Measurements from ENCODE around the gene RRAS. TPM values are rescaled to one million over a fixed set of nuclear protein-coding genes. Genes with fewer than 3 reads are reported as not detected.

Gene RRAS
- polyA plus RNA-seq, 1 donor from 2014 or later: not detected

DNA sequence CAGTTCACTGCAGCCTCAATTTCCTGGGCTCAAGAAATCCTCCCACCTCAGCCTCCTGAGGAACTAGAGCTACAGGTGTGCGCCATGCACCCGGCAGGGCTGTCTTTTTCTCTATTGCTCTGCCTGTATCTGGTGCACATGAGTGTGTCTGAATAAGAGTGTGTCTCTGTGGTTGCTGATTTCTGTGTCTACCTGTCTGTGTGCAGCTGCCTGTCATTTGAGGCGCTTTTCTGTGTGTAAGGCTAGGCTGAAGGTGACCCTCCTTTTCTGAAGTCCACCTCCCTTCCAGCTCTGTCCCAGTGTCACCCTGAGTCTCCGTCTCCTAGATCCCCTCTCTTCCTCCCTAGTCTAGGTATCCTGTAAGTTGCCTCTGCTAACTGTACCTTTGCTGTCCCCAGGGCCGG, 50.4 kb downstream of the RRAS start:
- H3K9me3 ChIP-seq (ENCODE audit: low read length): no peaks in the 10 kb centered on the region
- TF ChIP-seq SMC3 (conservative IDR thresholded peaks at IDR 0.05; ENCODE audit: poor library complexity): no peak
- TF ChIP-seq POLR2AphosphoS5 (IDR thresholded peaks at IDR 0.05): no peak
- no peak for TF ChIP-seq CTCF (IDR thresholded peaks at IDR 0.05; ENCODE audit: poor library complexity, severe bottlenecking)
- no peak for TF ChIP-seq EZH2 (IDR thresholded peaks at IDR 0.05; ENCODE audit: borderline replicate concordance, insufficient read depth, low read length, poor library complexity, severe bottlenecking)

DNA sequence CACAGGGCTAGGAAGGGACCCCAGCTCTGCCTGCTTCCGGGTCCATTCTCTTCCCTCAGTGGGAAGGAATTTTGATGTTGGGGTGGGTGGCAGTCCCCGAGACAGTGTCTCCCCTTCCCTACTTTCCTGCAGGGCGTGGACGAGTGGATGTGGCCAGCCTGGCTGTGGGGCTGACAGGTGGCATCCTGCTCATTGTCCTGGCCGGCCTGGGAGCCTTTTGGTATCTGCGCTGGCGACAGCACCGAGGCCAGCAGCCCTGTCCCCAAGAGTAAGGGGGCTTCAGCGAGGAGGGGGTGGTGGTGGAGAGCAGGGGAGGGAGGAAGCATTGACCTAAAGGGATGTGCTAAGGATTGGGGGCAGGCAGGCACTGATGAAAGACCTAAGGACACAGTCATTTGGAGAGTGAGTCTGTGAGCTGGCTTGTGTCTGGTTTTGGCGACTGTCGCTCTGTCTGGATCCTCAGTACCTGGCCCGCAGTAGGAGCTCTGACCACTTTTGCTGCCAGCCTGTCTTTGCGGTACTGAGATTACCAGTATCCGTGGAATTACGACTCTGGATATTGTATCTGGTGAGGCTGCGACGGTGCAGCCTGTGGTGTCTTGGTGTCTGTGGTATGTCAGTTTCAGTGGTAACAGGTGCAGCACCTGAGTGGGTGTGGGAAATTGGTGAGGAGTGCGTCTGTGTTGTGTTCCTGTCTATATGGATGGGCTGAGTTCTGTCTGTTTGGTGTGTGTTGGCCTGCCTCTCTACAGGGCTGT, 51.4 kb downstream of the RRAS start:
- no peak overlapping the region for H3K4me3 ChIP-seq (ENCODE audit: low read length)
- no peak overlapping the region for H3K27ac ChIP-seq (ENCODE audit: low read length)
- no peaks in the 10 kb centered on the region for H3F3A ChIP-seq (ENCODE audit: insufficient read depth, low read length, poor library complexity, severe bottlenecking)

More for the DNA sequence above, 50.4 kb downstream of the RRAS start:
- no peak overlapping the region for H3K9ac ChIP-seq (ENCODE audit: low read length)
- no peak overlapping the region for H3K4me2 ChIP-seq (ENCODE audit: low read length)
- no peaks in the 10 kb centered on the region for H3K36me3 ChIP-seq (ENCODE audit: insufficient read depth, low read length)
- H3K27ac ChIP-seq (ENCODE audit: low read length): peak overlapping the region; percentile 97
- no peaks in the 10 kb centered on the region for H3F3A ChIP-seq (ENCODE audit: insufficient read depth, low read length, poor library complexity, severe bottlenecking)
- no peak overlapping the region for H3K4me3 ChIP-seq (ENCODE audit: low read length)
- no peak overlapping the region for H2AFZ ChIP-seq (ENCODE audit: low read depth, low read length)
- H4K20me1 ChIP-seq (ENCODE audit: insufficient read depth): no peaks in the 10 kb centered on the region
- H3K27me3 ChIP-seq (ENCODE audit: insufficient read depth, low read depth, low read length): no peaks in the 10 kb centered on the region
- H3K79me2 ChIP-seq (replicated peaks; ENCODE audit: insufficient read depth, low read length): peaks cover 19% of the 10 kb centered on the region
- no peaks in the 10 kb centered on the region for H3K9me2 ChIP-seq (ENCODE audit: insufficient read depth, low read length)

More for the DNA sequence above, 51.4 kb downstream of the RRAS start:
- Histone ChIP-seq H3K9me2 (ENCODE audit: insufficient read depth, low read length) (no peaks in the 10 kb centered on the region), H3K36me3 (ENCODE audit: insufficient read depth, low read length) (no peaks in the 10 kb centered on the region), H4K20me1 (ENCODE audit: insufficient read depth) (no peaks in the 10 kb centered on the region), H3K79me2 (replicated peaks; ENCODE audit: insufficient read depth, low read length) (peaks cover 9% of the 10 kb centered on the region), H3K9me3 (ENCODE audit: low read length) (no peaks in the 10 kb centered on the region), H3K9ac (ENCODE audit: low read length) (no peak overlapping the region), H3K4me2 (ENCODE audit: low read length) (no peak overlapping the region), H2AFZ (ENCODE audit: low read depth, low read length) (no peak overlapping the region), H3K27me3 (ENCODE audit: insufficient read depth, low read depth, low read length) (no peaks in the 10 kb centered on the region)
- TF ChIP-seq RAD21 (conservative IDR thresholded peaks at IDR 0.05) (no peak), SMC3 (conservative IDR thresholded peaks at IDR 0.05; ENCODE audit: poor library complexity) (no peak), EP300 (conservative IDR thresholded peaks at IDR 0.05; ENCODE audit: poor library complexity, severe bottlenecking) (no peak), POLR2AphosphoS5 (IDR thresholded peaks at IDR 0.05) (no peak), CTCF (IDR thresholded peaks at IDR 0.05; ENCODE audit: poor library complexity, severe bottlenecking) (no peak), MXI1 (conservative IDR thresholded peaks at IDR 0.05; ENCODE audit: poor library complexity, severe bottlenecking) (no peak)
- TF ChIP-seq, protein P1, sequence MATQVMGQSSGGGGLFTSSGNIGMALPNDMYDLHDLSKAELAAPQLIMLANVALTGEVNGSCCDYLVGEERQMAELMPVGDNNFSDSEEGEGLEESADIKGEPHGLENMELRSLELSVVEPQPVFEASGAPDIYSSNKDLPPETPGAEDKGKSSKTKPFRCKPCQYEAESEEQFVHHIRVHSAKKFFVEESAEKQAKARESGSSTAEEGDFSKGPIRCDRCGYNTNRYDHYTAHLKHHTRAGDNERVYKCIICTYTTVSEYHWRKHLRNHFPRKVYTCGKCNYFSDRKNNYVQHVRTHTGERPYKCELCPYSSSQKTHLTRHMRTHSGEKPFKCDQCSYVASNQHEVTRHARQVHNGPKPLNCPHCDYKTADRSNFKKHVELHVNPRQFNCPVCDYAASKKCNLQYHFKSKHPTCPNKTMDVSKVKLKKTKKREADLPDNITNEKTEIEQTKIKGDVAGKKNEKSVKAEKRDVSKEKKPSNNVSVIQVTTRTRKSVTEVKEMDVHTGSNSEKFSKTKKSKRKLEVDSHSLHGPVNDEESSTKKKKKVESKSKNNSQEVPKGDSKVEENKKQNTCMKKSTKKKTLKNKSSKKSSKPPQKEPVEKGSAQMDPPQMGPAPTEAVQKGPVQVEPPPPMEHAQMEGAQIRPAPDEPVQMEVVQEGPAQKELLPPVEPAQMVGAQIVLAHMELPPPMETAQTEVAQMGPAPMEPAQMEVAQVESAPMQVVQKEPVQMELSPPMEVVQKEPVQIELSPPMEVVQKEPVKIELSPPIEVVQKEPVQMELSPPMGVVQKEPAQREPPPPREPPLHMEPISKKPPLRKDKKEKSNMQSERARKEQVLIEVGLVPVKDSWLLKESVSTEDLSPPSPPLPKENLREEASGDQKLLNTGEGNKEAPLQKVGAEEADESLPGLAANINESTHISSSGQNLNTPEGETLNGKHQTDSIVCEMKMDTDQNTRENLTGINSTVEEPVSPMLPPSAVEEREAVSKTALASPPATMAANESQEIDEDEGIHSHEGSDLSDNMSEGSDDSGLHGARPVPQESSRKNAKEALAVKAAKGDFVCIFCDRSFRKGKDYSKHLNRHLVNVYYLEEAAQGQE (IDR thresholded peaks at IDR 0.05; ENCODE audit: borderline replicate concordance): no peak

Data from neural cell (in vitro differentiated cells).